Gastrocnemius medialis (tissue), 4 donors: ENCODE results near the gene GPR37.

ENCODE experiments used
- POLR2A ChIP-seq, 2 donors: fragments of 450-650 bp; IDR thresholded peaks; one replicate each; pipeline ENCODE4 v1.6.1; 2017; ENCODE audit warnings: antibody characterized with exemption in 2 of 2, mild to moderate bottlenecking in 2 of 2, moderate library complexity in 2 of 2
- TF ChIP-seq, protein P1 (sequence below), 5 experiments: fragments of 450-650 bp in 3 of 5; fragments of 200-600 bp in 2 of 5; sonication (generic) in 2 of 5; IDR thresholded peaks in 4 of 5; conservative IDR thresholded peaks in 1 of 5; 1 replicate in 4 of 5; 2 replicates in 1 of 5; pipeline ENCODE4 v1.5.1; 2016 to 2019; ENCODE audit warnings: antibody characterized with exemption in 5 of 5, mild to moderate bottlenecking in 3 of 5, moderate library complexity in 3 of 5

DNA sequence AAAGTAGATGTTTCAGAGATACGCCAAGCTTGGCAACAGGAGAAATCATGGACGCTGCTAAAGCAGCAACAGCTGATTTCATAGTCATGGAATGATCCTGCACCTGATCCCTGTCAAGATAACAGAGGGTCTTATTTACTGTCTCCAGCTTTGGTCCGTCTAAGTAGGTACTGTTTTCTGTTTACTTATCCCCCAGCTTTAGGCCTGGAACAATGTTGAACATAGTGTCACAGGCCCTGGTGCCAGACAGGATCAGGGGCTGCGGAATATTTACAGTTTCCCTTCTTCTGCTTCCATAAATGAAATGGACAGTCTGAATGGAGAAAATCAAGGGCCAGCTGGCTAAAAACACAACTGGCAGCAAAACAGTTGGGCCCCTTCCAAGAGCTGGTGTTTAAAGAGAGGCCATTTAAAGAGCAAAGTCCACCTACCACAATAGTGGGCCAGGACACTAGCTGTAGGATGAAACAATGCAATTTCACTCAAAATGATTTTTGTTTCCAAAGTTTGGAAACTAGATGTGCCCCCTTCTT, 2.9 kb downstream of the GPR37 start:
- TF ChIP-seq, protein P1, sequence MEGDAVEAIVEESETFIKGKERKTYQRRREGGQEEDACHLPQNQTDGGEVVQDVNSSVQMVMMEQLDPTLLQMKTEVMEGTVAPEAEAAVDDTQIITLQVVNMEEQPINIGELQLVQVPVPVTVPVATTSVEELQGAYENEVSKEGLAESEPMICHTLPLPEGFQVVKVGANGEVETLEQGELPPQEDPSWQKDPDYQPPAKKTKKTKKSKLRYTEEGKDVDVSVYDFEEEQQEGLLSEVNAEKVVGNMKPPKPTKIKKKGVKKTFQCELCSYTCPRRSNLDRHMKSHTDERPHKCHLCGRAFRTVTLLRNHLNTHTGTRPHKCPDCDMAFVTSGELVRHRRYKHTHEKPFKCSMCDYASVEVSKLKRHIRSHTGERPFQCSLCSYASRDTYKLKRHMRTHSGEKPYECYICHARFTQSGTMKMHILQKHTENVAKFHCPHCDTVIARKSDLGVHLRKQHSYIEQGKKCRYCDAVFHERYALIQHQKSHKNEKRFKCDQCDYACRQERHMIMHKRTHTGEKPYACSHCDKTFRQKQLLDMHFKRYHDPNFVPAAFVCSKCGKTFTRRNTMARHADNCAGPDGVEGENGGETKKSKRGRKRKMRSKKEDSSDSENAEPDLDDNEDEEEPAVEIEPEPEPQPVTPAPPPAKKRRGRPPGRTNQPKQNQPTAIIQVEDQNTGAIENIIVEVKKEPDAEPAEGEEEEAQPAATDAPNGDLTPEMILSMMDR (IDR thresholded peaks at IDR 0.05 in 4 of 5, conservative IDR thresholded peaks at IDR 0.05 in 1 of 5), result no peak
- no peak for TF ChIP-seq POLR2A (IDR thresholded peaks at IDR 0.05)
